GM20000 (cell line): ENCODE data around the gene CD36.

Experiments
- DNase-seq: peaks from one replicate; pipeline ENCODE4 v3.0.0; 2012; ENCODE audit warnings: low spot score
- CTCF ChIP-seq: IDR thresholded peaks from 2 replicates; pipeline ENCODE4 v1.5.1; 2012; ENCODE audit warnings: mild to moderate bottlenecking, control low read depth; ENCODE audit errors: extremely low read depth, missing control alignments

Gene CD36

GRCh38 chr7:80611779-80612178 is 26.7 kb upstream of the CD36 start:
- no peak for DNase-seq
- no peak for TF ChIP-seq CTCF

GRCh38 chr7:80612880-80613279 is 25.6 kb upstream of the CD36 start:
- TF ChIP-seq CTCF: no peak
- no peak for DNase-seq

- no peak for TF ChIP-seq CTCF
- no peak for DNase-seq
Observed at GRCh38 chr7:80613519-80613918, 24.9 kb upstream of the CD36 start.

GRCh38 chr7:80614851-80615271 is 23.6 kb upstream of the CD36 start:
- no peak for TF ChIP-seq CTCF
- no peak for DNase-seq

GRCh38 chr7:80618096-80618495 is 20.3 kb upstream of the CD36 start:
- no peak for TF ChIP-seq CTCF
- no peak for DNase-seq

GRCh38 chr7:80619741-80620140 is 18.7 kb upstream of the CD36 start:
- no peak for DNase-seq
- TF ChIP-seq CTCF: no peak

- no peak for DNase-seq
- no peak for TF ChIP-seq CTCF
Observed at GRCh38 chr7:80622541-80622940, 15.9 kb upstream of the CD36 start.
